HG03196 (cell line): Measurements from ENCODE around the gene HOXC12.

ENCODE experiments used
- ATAC-seq: cut with Tn5 transposase; IDR thresholded peaks from one replicate; pipeline ENCODE4 v1.9.1; 2021; ENCODE audit not compliant: unreplicated experiment

Gene HOXC12

DNA sequence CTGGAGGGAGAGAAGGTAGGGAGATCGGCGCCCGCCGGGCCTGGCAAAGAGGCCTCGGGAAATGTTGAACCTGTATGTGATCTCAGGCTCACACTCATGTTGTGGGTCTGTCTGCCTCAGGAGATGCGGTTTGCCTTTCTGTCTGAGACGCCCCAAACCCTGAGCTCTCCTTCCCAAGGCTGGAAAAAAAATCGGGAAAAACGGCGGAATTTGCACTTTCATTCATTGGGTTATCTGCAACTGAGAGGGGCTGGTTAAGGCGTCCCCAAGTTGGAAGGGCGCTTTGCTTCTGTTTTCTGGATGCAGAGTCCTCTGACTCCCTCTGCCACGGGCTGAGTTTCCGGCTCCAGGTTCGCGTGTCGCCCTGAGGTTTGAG, 40.3 kb downstream of the HOXC12 start:
- ATAC-seq = no peak

DNA sequence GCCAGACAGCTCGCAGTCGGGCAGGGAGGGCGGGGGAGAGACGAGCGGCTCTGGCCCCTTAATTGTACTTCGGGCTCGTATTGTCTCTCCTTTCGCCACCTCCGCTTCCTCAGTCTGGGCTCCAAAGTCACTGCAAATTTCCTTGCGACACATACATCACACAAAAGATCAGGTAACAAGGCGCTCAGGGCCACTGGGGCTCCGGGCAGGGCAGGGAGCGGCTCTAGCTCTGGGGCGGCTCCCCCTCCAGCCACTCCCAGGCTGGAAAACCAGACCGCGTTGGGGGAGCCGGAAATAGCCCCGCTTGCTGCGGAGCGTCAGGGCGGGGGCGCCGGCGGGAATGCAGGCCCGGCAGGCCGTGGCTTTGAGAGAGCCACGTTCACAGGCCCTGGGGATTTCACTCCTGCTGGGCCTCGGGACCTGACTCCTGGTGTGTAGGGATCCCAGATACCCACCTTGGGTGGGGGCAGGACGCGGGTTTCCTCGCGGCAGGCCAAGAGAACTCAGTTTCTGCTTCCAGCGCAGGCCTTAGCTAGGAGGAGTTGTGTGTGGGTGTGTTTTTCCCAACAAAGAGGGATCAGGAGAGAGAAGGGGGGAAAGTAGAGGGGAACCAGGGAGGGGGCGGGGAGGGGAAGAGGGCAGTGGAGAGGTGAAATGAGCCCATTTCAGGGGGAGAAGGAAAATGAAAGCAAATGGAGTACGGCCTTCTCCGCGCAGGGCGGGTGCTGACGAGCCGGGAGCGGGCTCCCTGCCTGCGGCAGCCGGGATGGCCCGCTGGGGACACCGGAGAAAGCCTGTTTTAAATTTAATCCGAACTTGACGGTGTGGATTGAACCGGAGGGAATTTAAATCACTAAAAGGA, 40.9 kb downstream of the HOXC12 start:
- ATAC-seq = no peak

DNA sequence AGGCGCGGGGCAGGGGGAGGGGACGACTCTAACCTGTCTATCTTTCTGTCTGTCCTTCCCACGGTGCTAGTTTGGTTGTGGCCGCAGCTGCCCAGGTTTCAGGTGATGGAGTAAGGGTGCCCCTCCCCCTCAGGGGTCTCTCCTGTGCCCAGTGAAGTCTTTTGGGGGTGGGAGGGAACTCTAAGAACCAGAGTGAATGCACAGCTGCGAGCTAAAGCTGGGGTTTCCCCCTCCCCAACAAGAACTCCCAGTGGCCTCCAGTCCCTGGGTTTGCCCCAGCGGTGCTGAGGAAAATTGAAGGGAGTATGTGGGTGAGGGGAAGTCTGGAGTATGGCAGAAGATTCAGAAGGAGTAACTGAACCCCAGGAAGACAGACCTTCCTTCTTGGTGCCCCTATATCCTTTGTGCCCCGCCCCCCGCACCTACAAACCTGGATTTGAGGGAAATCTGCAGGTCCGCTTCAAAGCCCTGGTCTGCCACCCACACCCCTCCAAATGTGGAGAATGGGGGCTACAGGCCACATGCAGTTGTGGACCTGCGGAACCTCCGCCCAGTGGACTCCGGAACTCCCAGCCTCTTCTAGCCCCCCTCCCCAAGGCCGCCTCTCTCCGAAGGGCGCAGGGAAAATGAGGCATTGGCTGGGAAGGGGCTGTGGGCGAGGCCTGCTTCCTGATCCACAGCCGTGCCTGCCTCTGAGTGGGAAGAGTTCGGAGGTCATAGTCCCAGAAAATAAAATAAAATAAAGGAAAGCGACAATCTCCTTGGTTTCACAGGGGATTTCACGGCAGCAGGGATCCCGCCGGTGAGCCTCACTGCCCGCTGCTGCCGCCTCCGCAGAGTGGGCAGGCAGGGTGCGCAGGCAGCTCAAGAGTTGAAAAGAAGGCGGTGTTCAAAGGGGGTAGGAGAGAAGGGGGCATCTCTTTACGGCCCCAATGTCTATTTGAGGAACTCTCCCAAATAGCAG, 41.8 kb downstream of the HOXC12 start:
- no peak for ATAC-seq

DNA sequence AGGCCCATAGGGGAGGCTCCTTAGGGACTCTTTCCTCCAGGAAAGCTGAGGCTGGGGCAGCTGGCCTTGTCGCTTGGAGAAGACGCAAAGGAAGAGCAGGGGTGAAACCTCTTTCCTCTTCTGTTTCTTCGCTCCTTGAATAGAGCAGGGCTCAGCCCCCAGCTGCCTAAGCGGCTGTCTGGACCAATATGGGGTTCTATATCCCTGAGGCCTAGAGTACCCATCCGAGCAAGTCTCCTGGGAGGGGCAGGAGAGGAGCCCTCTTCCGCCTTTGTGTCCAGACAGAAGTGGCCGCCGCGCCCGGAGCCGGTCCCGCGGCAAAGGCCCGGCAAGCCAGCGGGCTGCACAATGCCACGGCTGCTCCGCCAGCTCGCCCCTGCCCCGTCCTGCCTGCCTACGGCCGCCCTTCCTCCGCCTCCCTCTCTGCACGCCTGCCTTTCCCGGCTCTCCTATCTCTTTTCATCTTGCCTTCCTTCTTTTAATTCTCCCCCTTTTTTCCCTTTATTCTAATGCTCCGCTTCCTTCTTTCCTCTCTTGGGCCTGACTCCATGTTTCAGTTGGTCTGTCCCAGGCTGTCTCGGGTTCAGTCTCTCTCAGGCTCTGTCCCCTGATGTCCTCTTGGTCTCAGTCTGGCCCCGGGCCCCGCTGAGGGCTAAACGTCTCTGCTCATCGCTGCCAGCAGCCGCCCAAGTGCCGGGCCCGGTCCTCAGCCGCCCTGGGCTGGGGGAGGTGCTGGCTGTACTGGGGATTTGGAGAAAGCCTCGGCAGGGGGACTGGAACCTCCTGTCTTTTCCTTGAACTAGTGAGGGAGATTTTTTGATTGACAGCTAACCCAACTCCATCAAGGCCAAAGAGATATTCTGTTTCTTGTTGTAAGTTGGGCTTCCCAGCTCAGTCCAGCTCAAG, 42.8 kb downstream of the HOXC12 start:
- no peak for ATAC-seq

DNA sequence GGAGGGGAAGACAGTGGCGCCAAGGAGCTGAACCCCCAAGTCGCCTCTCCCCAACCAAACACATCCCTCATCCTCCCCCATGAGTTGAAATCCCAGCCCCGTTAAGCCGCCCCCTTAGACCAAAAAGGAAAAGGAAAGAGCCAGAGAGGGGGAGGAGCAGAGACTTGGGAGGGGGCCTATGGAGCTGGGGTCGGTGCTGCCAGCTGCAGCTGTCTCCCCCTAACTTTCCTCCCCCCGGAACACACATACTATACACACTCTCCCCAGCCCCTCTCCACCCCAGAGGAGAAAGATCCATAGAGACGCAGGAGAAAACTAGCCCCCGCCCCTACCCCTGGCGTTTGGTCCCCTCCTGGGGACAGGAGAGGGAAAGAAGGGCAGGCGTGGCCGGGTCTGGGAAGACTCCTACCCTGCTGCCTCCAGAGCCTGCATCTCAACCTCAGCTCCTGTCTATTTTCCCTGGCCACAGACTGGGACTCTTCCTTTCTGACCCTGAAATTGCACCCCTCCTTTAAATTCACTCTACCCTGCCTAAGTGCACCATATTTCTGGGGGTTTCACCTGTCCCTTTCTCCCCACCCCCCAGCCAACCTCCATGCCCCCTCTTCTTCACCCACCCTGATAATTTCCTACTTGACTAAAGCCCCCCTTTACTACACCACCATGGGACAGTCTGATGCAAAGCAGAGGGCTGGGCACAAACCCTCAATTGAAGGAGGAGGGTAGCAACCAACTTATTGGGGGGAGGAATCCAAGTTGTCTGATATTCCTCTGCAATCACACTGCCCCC, 43.6 kb downstream of the HOXC12 start:
- no peak for ATAC-seq

DNA sequence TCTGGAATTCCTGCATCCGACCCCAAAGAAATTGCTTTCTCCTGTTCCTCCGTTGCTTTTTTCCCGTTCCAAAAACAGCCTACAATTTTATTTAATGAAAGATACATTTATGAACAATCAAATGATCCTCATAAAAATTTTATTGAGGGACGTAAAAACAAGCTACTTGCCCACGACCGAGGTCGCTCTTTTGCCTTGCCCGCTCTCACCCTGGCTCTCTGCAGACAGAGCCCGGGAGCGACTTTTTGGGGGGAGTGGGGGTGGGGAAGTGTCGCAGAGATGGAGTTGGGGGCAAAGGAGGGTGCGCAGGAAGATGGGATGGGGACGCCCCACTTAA, 44.2 kb downstream of the HOXC12 start:
- no peak for ATAC-seq

DNA sequence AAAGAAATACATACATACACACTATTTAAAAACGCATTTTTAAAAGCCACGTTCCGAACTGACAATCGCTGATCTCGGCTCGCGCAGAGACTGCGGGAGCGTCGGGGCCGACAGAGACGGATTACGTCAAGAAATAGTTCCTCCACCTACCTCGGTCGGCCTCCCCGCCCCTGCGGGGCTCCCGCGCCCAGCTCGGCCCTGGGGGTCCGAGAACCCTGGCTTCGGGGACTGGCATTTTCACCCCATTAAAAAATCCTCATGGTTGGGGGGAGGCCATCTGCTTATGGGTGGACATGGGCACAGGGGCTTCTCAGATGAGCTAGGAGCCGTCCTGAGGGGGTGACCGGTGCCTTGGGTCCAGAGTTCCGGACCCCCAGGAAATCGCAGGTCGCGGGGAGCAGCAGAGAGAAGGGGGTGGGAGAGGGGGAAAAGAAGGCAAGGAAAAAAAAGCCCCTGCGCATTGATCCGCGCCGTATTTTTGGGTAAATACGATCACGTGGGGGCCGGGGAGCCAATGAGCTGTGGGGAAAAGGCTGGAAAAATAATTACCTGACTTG, 44.9 kb downstream of the HOXC12 start:
- no peak for ATAC-seq

DNA sequence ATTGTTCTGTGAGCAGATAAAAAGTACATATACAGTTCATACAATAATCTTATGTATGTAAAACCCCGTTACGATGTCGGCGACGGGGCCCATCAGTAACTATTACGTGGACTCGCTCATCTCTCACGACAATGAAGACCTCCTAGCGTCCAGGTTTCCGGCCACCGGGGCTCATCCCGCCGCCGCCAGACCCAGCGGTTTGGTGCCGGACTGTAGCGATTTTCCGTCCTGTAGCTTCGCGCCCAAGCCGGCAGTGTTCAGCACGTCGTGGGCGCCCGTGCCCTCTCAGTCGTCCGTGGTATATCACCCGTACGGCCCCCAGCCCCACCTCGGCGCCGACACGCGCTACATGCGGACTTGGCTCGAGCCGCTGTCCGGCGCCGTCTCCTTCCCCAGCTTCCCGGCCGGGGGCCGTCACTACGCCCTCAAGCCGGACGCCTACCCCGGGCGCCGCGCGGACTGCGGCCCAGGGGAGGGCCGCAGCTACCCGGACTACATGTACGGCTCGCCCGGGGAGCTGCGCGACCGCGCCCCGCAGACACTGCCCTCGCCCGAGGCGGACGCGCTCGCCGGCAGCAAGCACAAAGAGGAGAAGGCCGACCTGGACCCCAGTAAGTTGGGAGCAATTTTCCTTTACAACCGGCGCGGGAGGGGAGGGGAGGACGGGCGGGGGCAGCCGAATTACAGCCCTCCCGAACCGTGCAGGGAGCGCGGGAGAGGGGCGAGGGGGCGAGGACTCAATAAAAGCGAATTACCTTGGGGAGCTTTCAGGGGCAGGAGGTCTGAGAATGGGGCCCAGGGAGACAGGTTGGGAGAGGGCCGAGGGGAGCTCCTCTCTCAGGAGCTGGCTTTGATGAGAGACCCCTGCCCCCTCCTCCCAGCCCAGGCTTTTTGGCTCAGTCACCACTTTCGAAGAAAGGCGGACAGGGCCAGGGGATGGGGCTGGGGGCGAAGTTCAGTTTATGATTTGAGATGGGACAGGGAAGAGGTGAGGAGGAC, 45.7 kb downstream of the HOXC12 start, which contains the start of gene HOXC9:
Gene HOXC9, plus strand, starts transcription at position 46 of the 999 bp plus-strand sequence. Its CDS starts 28 bp downstream, at position 74.
- no peak for ATAC-seq

DNA sequence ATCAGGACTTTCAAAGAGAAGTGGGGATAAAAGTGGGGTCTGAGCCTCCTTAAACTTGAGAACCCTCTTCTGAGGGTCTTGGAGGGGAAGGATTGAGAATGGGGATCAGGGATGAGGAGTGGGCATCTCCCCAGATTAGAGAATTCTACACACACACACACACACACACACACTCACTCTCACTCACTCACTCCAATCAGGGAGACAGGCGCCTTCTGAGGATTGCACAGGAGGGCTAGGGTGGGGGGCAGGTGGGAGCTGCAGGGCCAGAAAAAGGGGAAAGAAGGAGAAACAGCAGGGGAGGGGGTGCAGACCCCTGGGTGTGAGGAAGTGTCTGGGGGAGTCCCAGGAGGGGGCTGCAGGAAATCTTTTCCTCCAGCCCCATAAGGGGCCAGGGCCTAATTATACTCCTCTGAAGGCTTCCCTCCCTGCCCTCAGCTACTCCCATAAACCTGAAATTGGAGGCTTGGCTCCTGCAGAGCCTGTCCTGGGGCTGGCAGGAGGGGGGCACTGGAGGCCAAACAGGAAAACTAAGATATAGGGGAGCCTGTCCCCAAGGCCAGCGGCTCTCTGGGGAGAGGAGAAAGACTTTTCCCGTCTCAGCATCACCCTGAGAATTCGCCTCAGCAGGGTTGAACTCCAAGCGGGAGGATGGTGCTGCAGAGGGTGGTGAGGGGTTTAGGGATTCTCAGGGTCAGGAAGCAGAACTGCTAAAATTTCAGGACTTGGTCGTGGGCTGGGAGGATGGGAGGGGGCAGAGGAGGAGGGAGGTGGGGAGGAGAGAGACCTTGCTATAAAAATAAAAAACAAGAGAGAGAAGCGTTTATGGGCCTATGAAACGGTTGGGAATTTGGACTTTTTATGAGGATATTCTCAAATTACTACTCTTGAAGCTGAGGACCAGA, 46.8 kb downstream of the HOXC12 start:
- ATAC-seq = no peak

DNA sequence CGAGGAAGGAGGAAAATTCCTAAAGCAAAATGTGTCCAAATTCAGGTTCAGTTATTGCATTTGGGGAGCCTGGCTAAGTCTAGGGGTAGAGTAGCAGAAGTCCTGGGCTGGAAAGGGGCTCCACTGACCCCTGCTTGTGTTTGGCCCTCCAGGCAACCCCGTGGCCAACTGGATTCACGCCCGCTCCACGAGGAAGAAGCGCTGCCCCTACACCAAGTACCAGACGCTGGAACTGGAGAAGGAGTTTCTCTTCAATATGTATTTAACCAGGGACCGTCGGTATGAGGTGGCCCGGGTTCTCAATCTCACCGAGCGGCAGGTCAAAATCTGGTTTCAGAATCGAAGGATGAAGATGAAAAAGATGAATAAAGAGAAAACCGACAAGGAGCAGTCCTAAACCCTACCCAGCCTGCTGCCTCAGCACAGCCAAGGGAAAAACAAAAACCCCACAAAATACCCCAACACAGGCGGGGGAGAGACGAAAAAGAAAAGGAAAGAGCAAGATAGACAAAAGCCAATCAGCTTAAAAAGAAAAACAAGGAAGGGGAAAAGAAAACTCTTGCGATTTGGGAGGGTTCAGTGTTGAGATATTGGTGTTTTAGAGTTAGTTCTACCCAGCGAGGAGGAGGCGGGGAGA, 47.7 kb downstream of the HOXC12 start:
- no peak for ATAC-seq

DNA sequence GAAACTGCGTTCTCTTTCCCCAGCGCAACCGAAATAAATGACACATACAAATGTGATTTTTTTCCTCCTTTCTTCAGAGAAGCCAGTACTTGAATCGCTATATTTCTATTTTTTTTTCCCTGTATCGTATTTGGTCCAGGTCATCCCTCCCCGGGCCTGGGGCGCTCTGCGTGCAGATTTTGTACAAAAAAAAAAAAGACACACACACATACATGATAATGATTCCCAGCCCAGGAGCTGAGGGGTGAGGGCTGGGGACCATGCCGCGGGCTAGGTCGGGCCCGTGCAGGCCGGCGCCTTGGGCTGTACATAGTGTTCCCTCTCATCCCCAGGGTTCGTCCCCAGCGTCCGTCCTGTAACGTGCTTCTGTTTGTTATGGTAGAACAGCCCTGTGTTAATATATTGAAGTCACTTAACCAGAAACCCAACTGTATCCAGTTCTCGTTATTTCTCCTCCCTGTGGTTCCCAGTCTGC, 48.2 kb downstream of the HOXC12 start:
- no peak for ATAC-seq

DNA sequence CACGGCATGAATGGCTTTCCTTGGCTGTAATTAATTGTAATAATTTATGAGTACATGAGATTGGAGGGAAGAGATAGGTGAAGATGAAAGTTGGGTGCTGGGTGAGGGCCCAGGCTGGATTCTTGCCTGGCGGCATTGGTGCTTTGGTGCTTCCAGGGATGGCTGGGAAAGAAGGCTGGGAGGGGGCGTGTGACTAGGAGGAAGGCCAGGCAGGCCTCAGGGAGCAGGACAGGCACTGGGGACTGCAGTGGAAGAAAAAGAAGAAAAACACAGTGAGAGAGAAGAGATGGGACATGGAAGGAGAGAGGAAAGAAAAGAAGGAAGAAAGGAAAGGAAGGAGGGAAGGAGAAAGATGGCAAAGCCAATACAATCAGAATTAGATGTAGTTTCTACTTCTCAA, 48.9 kb downstream of the HOXC12 start:
- ATAC-seq = no peak

DNA sequence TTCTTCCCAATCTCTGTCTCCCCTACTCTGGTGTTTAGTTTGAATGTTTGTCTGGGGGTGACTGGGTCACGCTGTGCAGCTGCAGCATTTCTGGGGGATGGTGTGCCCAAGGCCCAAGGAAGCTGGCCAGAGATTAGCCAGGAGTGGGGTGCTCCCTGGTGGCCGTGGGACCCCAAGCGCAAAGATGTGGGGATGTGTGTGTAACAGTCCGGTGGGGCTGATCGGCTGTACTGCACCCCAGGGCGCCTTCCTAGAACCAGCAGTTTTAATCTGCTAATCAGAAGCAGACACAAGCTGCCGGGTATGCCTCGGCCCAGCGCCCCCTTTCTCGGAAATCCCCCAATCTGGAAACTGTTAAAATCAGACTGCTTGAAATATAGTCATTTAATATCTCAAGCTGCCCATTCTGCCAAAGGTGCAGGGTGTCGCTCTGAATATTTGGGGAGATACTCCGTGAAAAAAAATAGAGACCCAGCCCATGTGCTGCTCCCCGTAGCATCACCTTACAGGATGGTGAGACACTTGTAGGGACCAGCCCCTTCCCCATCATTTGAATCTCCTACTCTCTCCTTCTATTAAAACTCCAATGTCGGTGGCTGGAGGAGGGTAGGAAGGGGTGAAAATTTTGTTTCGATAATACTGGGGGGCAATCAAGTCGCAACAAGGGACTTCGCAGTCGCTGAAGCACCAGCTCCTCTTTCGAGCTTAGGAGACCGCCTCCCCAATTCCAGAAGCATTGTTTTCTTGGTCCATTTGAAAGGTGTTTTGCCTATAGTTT, 49.5 kb downstream of the HOXC12 start:
- no peak for ATAC-seq

DNA sequence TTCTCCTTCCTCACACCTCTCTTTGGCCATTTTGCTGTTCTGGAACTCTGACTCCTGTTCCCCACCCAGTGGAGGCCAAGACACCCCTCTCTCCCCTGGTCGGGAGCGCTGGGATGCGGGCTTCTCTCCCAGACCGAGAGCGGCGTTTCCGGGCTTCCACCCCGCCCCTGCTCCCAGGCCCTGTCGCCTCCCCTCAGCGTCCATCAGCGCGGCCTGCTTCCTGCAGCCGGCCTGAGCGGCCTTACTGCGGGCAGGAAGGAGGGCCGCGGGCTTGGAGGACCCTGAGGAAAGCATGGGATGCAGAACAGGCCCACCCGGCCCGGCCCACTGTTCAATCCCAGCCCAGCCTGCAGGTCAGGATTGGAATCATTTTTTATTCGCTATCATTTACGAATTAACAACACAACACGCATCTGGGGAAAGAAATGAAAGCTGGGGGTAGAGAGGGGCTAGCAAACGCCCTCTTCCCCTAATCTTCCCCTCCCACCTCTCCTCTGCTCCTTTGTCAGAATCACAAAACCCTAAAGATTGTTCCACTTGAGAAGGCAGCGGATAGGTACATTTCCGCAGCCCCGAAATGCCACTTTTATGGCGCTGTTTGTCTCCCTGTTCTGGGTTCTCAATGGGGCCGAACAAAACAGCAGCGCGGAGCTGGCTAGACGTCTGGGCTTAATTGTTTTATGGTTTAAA, 50.3 kb downstream of the HOXC12 start:
- no peak for ATAC-seq

DNA sequence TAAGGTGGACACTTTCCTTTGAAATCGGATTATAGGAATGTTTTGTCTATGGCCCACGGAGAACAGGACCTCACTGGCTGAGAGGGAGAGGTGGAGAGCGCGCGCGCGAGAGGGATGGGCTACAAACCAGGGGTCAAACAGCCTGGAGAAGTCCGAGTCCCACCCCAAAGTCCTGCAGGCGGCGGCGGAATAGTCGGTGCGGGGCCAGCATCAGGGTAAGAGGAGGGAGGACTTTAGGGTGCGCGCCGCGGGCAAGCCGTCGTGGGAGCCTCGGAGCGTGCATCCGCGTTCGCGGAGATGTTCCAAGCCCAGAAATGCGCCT, 50.8 kb downstream of the HOXC12 start:
- no peak for ATAC-seq
